ENCODE results near the gene NT5DC4.

Gene NT5DC4

DNA sequence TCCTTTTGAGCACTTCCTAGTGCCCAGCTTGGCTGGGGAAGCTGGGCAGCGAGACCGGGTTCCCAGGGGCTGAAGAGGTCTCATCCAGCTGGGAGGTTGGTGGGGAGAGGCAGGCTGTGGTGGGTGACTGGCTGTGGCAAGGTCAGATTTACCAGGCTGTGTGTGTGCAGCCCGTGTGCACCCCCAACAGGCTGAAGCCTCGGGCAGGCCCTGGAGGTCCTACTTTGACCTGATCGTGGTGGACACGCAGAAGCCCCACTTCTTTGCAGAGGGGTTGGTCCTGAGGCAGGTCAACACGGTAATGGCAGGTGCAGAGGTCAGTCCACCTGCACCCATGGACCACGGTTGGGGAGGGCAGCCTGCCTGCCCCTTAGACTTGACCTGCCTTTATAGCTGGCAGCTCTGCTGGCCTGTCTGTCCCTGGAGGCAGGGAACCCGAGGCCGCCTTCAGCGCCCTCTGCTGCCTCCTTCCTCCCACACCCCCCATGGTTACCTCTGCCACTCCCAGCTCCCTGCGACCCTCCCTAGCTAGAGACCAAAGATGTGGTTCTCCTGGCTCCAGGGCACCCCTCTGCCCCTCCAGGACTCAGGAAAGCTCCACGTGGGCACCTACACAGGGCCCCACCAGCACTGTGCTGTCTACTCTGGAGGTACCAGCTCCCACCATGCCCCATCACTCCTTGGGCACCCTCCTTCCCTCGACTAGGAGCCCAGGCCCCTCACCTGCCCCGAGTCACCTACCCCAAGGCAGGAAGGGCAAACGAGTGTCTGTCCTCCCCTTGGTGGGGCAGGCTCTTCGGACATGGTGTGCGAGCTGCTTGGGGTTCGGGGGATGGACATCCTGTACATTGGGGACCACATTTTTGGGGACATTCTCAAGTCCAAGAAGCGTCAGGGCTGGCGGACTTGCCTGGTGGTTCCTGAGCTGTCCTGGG is 4.0 kb downstream of the NT5DC4 start:
- DNase-seq, result no peak

- DNase-seq, result no peak
Measured at GRCh38 chr2:112725545-112726457, 5.0 kb downstream of the NT5DC4 start.

DNA sequence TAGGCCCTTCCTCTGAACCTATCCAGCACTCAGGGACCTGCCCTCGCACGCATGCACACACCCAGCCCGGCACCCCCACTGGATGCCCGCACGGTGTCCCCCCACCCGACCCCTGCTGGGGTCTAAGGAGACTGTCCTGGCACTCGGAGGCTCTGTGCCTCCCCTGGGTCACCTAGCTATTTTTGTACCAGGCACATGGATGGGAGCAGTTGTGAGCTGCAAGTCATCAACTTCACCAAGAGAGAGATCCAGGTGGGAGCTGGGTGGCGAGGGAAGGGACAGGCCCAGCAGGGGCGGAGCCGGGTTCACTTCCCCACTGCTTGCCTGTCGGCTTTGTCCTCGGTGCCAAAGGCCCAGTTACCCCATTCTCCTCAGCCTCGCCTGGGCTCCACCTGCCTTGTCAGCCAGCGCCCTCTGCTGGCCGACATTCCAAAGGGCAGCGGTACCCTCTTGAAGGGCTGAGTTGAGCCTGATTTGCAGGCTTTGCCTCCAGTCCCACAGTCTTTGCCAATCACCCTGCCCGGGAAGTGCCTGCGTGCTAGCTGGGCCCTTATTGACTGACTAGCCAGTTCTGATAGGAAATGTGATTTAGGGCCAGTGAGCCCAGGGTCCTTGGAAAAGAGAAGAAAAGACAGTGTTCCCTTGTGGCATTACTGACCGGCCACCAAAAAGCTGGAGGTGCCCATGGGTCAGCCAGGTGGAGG is 5.8 kb downstream of the NT5DC4 start:
- peak; percentile 89 for DNase-seq

- DNase-seq, result no peak
Measured at GRCh38 chr2:112727276-112728028, 6.6 kb downstream of the NT5DC4 start.

GRCh38 chr2:112728029-112728362 is 7.2 kb downstream of the NT5DC4 start:
- DNase-seq, result no peak

DNA sequence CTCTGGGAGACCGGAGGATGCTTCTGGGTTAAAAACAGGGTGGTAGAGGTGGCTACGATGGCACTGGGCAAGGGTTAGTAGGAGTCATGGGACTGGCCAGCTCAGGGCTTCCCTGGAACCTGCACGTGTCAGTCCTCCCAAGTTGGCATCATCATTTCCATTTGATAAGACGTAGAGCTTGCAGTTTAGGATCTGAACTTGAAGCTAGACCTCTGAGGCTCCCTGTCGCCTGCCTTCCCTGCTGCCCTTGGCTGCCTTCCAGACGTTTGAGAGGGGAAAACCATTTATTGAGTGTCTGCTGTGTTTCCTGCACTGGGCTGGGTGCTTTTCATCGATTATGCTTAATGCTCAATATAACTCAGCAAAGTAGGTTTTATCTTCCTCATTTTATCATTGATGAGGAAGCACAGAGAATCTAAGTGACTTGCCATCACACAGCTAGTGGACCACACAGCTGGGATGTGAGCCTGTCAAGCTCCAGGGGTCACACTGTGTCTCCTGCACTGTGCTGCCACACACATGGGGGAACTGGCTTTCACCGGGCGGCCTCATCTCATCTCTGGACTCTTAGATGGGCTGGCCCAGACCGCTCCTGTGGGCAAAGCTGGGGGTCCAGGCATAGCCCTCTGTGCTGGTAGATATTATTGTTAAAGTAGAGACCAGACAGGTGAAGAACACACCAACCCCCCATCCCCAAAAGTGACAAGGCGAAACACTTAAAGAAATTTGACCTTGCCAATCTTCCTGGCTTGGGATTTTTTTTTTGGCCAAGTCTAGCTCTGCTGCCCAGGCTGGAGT is 7.8 kb downstream of the NT5DC4 start:
- DNase-seq, result peak; percentile 35

DNA sequence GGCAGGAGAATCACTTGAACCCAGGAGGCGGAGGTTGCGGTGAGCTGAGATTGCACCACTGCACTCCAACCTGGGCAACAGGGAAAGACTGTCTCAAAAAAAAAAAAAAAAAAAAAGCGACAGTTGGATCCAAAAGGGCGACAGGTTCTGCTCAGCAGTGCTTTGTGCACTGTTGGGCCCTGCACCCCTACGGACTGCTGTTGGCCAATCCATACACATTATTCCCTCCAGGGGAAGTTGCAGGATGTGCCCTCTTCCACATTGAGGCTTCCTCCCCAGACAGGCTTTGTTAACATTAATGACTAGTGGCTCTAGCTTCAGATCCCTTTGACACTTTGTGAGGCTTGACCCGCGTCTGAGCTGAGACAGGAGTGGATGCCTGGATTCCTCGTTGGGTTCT is 9.4 kb downstream of the NT5DC4 start:
- DNase-seq, result no peak

DNA sequence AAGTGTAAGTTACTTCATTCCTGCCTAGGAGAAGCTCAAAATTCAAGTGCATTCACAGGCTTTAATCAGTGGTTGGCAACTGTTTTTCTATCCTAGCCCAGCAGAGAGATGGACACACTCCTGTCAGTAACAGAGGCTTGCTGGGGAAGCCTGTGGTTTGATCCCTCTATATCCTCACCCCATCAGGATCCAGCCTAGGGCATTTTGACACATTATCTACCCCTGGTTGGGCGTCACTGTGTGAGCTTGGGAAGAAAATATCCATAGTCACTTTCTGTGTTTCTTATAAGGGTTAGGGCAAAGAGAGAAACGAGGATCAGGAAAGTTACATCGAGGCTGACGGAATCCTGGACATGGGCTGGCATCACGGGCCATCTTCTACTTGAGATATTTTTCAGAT is 10.0 kb downstream of the NT5DC4 start:
- DNase-seq, result no peak

- DNase-seq, result no peak
Measured at GRCh38 chr2:112731479-112731878, 10.7 kb downstream of the NT5DC4 start.

GRCh38 chr2:112733456-112733855 is 12.6 kb downstream of the NT5DC4 start:
- DNase-seq, result no peak

DNA sequence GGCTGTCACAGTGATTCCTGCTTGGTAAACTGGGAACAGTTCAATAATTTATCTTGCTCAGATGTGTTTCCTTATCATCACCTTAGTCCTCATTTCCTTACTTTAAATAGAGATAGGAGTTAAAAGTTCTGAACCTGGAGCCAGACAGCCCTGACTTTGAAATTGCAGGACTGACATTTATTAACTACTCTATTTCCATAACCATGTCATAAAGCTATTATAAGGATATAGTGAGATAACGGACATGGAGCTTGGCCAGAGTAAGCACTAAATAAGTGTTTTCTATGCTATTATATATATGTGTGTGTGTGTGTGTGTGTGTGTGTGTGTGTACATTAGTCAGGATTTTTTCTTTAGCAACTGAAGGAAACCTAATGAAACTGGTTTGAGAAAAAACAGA is 13.1 kb downstream of the NT5DC4 start:
- DNase-seq, result no peak

GRCh38 chr2:112737542-112738232 is 16.9 kb downstream of the NT5DC4 start:
- DNase-seq, result no peak

- no peak for DNase-seq
Measured at GRCh38 chr2:112740527-112740926, 19.7 kb downstream of the NT5DC4 start.

GRCh38 chr2:112749755-112750559 is 29.1 kb downstream of the NT5DC4 start:
- DNase-seq, result peak; percentile 62

DNA sequence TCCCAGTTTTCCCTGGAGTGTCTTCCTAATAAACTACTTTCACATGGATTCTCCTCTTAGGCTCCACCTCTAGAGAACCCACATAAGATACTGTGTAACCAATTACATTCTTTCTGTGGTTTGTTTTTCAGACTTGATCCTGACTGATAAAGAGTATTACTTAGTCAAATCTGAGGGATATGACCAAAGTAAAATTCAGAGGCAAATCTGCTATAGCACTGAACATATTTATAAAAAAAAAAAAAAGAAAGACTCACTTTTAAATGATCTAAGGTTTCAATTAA is 29.7 kb downstream of the NT5DC4 start:
- DNase-seq, result no peak

- no peak for DNase-seq
Measured at GRCh38 chr2:112751451-112752197, 30.8 kb downstream of the NT5DC4 start.

DNA sequence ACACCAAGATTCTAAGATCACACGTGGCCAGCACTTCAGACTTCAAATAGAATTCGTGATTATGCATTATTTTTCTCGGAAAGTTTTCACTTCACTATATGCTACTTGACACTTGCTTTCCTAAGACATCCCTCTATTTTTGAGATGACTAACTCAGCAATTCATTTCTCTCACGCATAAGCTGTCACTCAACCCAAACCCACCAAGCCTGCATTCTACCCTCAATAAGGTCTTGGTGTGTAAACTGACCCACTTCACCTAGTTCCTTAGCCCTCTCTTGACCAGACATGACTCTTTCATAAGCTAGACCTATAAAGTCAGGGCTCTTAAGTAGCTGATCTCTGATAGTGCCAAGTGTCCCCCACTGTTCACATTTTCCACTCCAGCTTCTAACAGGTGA is 31.8 kb downstream of the NT5DC4 start:
- DNase-seq, result no peak

DNA sequence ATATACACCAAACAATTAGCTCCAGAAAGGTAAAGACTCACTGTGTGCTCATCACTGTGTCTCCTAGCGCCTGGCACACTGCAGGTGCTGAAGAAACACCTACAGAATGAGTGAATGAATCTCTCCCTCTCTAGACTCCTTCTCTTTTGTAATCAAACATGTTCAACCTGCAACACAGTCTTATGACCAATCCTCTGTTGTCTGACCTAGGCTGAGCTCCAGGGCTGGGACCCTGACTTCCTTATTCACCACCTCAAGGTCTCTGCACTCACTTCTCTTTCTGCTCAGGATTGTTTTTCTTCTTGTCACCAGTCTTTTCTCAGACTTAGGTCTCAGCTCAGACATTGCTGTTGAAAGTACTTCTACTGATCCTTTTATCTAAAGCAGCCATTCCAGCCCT is 33.7 kb downstream of the NT5DC4 start:
- no peak for DNase-seq

- DNase-seq, result no peak
Measured at GRCh38 chr2:112755444-112755843, 34.6 kb downstream of the NT5DC4 start.

- no peak for DNase-seq
Measured at GRCh38 chr2:112756207-112756606, 35.4 kb downstream of the NT5DC4 start.
